Activated B cell treated with CpG ODN at 0.5 μM for 24 hours (primary cell): Measurements from ENCODE around the gene CD207. TPM values are rescaled to one million over a fixed set of nuclear protein-coding genes. Genes with fewer than 3 reads are reported as not detected.

Source experiments
- ATAC-seq: fragments of 200-7000 bp; cut with Tn5 transposase; one replicate; pipeline ENCODE4 v1.10.0; 2021; ENCODE audit warnings: low read depth, mild to moderate bottlenecking, moderate library complexity
- CTCF ChIA-PET: fragments of 350-600 bp; sonication (Branson Sonifier 250); formaldehyde crosslinking; loops from one replicate; lab custom pipeline; 2021; ENCODE audit warnings: antibody characterized with exemption; lab: Charles Lee
- POLR2A ChIA-PET: fragments of 350-600 bp; sonication (Branson Sonifier 250); formaldehyde crosslinking; loops from one replicate; lab custom pipeline; 2021; ENCODE audit warnings: antibody characterized with exemption; lab: Charles Lee
- DNase-seq: peaks from one replicate; pipeline ENCODE4 v3.0.0; 2022
- H3K27ac Mint-ChIP-seq: one replicate; pipeline ENCODE4 v1.8.0; 2020; ENCODE audit warnings: mixed read lengths
- H3K27me3 Mint-ChIP-seq: one replicate; pipeline ENCODE4 v1.8.0; 2021; ENCODE audit warnings: mixed read lengths
- H3K36me3 Mint-ChIP-seq: one replicate; pipeline ENCODE4 v1.8.0; 2021; ENCODE audit warnings: low read depth, mixed read lengths
- H3K4me1 Mint-ChIP-seq: one replicate; pipeline ENCODE4 v1.8.0; 2021; ENCODE audit warnings: mixed read lengths
- H3K4me3 Mint-ChIP-seq: one replicate; pipeline ENCODE4 v1.8.0; 2020; ENCODE audit warnings: mild to moderate bottlenecking, mixed read lengths
- H3K9me3 Mint-ChIP-seq: one replicate; pipeline ENCODE4 v1.8.0; 2020; ENCODE audit warnings: mixed read lengths
- intact Hi-C: fragments of 100-400 bp; cut with micrococcal nuclease; formaldehyde crosslinking; loops from one replicate; pipeline ENCODE4 v1.15.1; 2024
- total RNA-seq: library from RNA; stranded (reverse); gene quantifications from 2 replicates; pipeline ENCODE4 v1.2.3, GENCODE V29; 2022
- TF ChIP-seq, protein P1 (sequence below): fragments of 200-600 bp; IDR thresholded peaks from one replicate; pipeline ENCODE4 v1.8.0; 2022; ENCODE audit warnings: antibody characterized with exemption, mild to moderate bottlenecking

The CD207 gene
- total RNA-seq, 1 donor from 2014 or later, result not detected

DNA sequence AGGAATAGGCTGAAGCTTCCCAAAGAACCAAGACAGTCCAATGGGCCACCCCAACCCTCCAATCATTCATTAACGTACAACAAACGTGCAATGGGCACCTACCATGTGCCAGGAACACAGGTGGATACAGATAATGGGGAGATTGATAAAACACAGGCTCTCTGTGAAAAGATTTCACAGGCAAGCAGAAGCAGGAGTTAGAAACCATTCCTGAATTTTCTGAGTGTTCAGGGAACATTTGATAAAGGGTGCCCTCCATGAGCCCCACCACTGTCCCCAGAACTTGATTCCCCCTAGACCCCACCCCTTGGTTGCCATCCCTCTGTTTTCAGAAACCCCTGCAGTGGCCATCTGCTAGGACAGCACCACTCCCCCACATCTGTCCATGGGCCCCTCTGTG, 1.5 kb downstream of the CD207 start:
- TF ChIP-seq, protein P1, sequence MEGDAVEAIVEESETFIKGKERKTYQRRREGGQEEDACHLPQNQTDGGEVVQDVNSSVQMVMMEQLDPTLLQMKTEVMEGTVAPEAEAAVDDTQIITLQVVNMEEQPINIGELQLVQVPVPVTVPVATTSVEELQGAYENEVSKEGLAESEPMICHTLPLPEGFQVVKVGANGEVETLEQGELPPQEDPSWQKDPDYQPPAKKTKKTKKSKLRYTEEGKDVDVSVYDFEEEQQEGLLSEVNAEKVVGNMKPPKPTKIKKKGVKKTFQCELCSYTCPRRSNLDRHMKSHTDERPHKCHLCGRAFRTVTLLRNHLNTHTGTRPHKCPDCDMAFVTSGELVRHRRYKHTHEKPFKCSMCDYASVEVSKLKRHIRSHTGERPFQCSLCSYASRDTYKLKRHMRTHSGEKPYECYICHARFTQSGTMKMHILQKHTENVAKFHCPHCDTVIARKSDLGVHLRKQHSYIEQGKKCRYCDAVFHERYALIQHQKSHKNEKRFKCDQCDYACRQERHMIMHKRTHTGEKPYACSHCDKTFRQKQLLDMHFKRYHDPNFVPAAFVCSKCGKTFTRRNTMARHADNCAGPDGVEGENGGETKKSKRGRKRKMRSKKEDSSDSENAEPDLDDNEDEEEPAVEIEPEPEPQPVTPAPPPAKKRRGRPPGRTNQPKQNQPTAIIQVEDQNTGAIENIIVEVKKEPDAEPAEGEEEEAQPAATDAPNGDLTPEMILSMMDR, result no peak
- no peaks in the 10 kb centered on the region for H3K36me3 Mint-ChIP-seq
- DNase-seq, result no peak

DNA sequence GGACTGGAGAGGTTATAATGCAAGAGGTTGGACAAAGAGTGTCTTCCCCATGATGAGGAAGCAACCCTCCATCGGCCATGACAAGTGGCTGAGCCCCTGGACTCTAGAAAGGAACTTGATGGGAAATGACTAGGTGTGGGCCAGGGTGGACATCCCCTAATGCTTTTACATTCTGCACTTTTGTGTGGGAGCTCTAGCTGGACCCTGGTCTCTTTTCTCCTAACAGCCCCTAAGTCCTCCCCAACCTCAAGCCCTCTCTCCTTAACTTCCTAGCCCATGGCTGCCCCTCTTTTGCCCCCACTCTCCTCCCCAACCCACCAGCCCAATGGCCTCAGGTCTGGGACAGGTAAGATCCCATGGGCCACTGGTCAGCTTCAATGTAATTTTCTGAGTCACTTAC, 2.4 kb downstream of the CD207 start:
- no peaks in the 10 kb centered on the region for H3K4me1 Mint-ChIP-seq
- POLR2A ChIA-PET, result no interaction called here
- H3K9me3 Mint-ChIP-seq, result no peaks in the 10 kb centered on the region
- no peak for DNase-seq
- CTCF ChIA-PET, result no interaction called here
- H3K4me3 Mint-ChIP-seq, result no peak overlapping the region
- no peaks in the 10 kb centered on the region for H3K36me3 Mint-ChIP-seq
- TF ChIP-seq, protein P1, result no peak
- peaks cover 18% of the 10 kb centered on the region for H3K27me3 Mint-ChIP-seq
- ATAC-seq, result no peak
- intact Hi-C loops, result no loop called here
- no peak overlapping the region for H3K27ac Mint-ChIP-seq

More for the DNA sequence above, 1.5 kb downstream of the CD207 start:
- POLR2A ChIA-PET, result no interaction called here
- H3K4me3 Mint-ChIP-seq, result no peak overlapping the region
- intact Hi-C loops, result no loop called here
- no peaks in the 10 kb centered on the region for H3K9me3 Mint-ChIP-seq
- no peaks in the 10 kb centered on the region for H3K4me1 Mint-ChIP-seq
- CTCF ChIA-PET, result no interaction called here
- peaks cover 14% of the 10 kb centered on the region for H3K27me3 Mint-ChIP-seq
- no peak overlapping the region for H3K27ac Mint-ChIP-seq
- no peak for ATAC-seq

DNA sequence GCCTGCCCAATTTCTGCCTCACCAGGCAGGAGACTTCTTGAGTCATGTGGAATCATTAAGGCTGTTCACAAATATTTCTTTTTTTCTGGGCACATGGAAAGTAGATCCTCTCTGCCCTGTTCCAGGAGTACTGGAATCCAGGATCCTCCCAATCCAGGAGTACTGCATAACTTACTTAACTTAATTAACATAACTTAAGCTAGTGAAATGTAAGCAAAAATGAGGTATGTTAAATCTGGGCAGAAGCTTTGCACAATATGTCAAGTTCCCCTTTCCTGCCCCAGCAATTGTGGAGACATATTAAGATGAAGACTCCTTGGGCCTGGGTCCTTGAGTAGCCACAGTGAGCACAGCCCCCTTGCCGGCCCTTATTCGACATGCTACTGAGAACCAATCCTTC, 3.2 kb downstream of the CD207 start:
- Mint-ChIP-seq H3K4me1 (no peaks in the 10 kb centered on the region), H3K27ac (no peak overlapping the region), H3K36me3 (no peaks in the 10 kb centered on the region), H3K9me3 (no peaks in the 10 kb centered on the region), H3K27me3 (peaks cover 18% of the 10 kb centered on the region), H3K4me3 (no peak overlapping the region)
- TF ChIP-seq, protein P1, result no peak
- DNase-seq, result no peak
- ChIA-PET POLR2A (no interaction called here), CTCF (no interaction called here)
- no peak for ATAC-seq
- intact Hi-C loops, result no loop called here

GRCh38 chr2:70831861-70832260, 3.8 kb downstream of the CD207 start:
- TF ChIP-seq, protein P1, result no peak
- ATAC-seq (no peak), DNase-seq (no peak)
- Mint-ChIP-seq H3K27me3 (peaks cover 17% of the 10 kb centered on the region), H3K9me3 (no peaks in the 10 kb centered on the region), H3K27ac (no peak overlapping the region), H3K4me1 (no peaks in the 10 kb centered on the region), H3K4me3 (no peak overlapping the region), H3K36me3 (no peaks in the 10 kb centered on the region)
- POLR2A ChIA-PET, result no interaction called here
- intact Hi-C loops, result no loop called here
- CTCF ChIA-PET, result interaction anchor here (0.6 kb wide), 1 partner anchor 24 kb away, joined by 4 read pairs; no protein-coding TSS in a partner anchor

DNA sequence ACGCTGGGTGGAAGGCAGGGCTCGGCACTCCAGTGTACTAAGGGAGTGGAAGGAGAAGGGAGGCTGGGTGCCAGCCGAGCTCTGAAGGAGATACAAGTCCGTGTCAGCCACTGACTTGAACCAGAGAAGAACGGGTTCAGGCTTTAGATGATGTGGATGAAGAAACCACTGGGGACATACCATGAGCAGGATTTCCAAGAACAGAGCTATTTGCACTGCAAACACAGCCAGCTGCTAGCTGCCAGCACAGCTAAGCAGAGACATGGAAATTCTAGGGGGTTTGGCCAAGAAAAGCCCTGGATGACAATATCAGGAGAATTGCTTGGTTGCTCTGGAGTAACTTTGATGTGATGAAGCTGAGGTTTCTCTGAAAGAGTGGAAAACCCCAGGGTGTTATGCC, 5.2 kb downstream of the CD207 start:
- ATAC-seq, result no peak
- peaks cover 17% of the 10 kb centered on the region for H3K27me3 Mint-ChIP-seq
- H3K36me3 Mint-ChIP-seq, result no peaks in the 10 kb centered on the region
- DNase-seq, result no peak
- TF ChIP-seq, protein P1, result no peak
- intact Hi-C loops, result no loop called here
- H3K9me3 Mint-ChIP-seq, result no peaks in the 10 kb centered on the region
- H3K4me1 Mint-ChIP-seq, result no peaks in the 10 kb centered on the region
- ChIA-PET POLR2A (no interaction called here), CTCF (no interaction called here)
- H3K27ac Mint-ChIP-seq, result no peak overlapping the region
- H3K4me3 Mint-ChIP-seq, result no peak overlapping the region
